ENCODE results near the gene MAGIX.

The MAGIX gene

DNA sequence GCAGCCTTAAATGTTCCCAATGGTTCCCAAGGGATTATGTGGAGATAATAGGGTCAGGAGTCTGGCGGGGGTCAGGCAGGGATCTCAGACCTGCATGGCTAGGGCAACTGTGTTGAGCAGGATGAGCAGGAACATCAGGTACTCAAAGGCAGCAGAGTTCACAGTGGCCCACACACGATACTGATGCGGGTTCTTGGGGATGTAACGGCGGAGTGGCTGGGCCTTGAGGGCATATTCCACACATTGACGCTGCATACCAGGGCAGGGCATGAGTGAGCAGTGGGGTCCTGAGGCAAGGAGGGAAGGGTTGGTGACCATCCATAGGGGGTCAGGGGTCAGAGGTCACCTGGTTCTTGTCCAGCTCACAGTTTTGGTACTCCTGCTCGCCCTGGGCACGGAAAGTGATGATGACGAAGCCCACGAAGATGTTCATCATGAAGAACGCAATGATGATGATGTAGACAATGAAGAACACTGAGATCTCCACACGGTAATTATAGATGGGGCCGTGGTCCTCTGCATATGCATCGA lies 52.5 kb downstream of the MAGIX start:
- no peak for ATAC-seq (ENCODE audit: low read depth)
- no peak overlapping the region for H3K27ac ChIP-seq (ENCODE audit: poor library complexity, severe bottlenecking)

More for the DNA sequence above, 52.5 kb downstream of the MAGIX start:
- no peaks in the 10 kb centered on the region for H3K4me1 ChIP-seq (ENCODE audit: insufficient read depth, poor library complexity, severe bottlenecking)
- no peak overlapping the region for H3K4me3 ChIP-seq (ENCODE audit: severe bottlenecking)
- TF ChIP-seq, protein P1, sequence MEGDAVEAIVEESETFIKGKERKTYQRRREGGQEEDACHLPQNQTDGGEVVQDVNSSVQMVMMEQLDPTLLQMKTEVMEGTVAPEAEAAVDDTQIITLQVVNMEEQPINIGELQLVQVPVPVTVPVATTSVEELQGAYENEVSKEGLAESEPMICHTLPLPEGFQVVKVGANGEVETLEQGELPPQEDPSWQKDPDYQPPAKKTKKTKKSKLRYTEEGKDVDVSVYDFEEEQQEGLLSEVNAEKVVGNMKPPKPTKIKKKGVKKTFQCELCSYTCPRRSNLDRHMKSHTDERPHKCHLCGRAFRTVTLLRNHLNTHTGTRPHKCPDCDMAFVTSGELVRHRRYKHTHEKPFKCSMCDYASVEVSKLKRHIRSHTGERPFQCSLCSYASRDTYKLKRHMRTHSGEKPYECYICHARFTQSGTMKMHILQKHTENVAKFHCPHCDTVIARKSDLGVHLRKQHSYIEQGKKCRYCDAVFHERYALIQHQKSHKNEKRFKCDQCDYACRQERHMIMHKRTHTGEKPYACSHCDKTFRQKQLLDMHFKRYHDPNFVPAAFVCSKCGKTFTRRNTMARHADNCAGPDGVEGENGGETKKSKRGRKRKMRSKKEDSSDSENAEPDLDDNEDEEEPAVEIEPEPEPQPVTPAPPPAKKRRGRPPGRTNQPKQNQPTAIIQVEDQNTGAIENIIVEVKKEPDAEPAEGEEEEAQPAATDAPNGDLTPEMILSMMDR (IDR thresholded peaks at IDR 0.05; ENCODE audit: poor library complexity, severe bottlenecking): no peak
- no peaks in the 10 kb centered on the region for H3K27me3 ChIP-seq (ENCODE audit: insufficient read depth, poor library complexity, severe bottlenecking)
- no peak for DNase-seq (ENCODE audit: low spot score)
- H3K36me3 ChIP-seq (ENCODE audit: low read depth): no peaks in the 10 kb centered on the region
- H3K9me3 ChIP-seq (ENCODE audit: severe bottlenecking): no peaks in the 10 kb centered on the region

Data from RWPE2 (cell line).